ENCODE results near the gene HPSE2. TPM values are rescaled to one million over a fixed set of nuclear protein-coding genes. Genes with fewer than 3 reads are reported as not detected.

HPSE2 gene
- total RNA-seq, 1 experiment from 2014 or later = not detected

- Histone ChIP-seq H3K27ac (ENCODE audit: low read length) (no peak overlapping the region), H3K27me3 (ENCODE audit: control insufficient read depth, insufficient read depth, low read length) (peaks cover 55% of the 10 kb centered on the region), H3K4me3 (ENCODE audit: low read depth in 2 of 2, low read length in 2 of 2) (no peak overlapping the region), H3K36me3 (ENCODE audit: control insufficient read depth, insufficient read depth, low read length) (no peaks in the 10 kb centered on the region), H3K4me1 (ENCODE audit: control insufficient read depth, insufficient read depth, low read length) (no peaks in the 10 kb centered on the region; the same call in 1 of the 2 replicates), H3K9me3 (ENCODE audit: control insufficient read depth, insufficient read depth, low read depth, low read length) (no peaks in the 10 kb centered on the region)
- POLR2A ChIA-PET = no interaction called here
- no peak for TF ChIP-seq POLR2AphosphoS5 (IDR thresholded peaks at IDR 0.05; ENCODE audit: low read depth, low read length)
- no peak for TF ChIP-seq TCF7L2 (IDR thresholded peaks at IDR 0.05; ENCODE audit: low read depth, low read length)
- TF ChIP-seq, protein P1, sequence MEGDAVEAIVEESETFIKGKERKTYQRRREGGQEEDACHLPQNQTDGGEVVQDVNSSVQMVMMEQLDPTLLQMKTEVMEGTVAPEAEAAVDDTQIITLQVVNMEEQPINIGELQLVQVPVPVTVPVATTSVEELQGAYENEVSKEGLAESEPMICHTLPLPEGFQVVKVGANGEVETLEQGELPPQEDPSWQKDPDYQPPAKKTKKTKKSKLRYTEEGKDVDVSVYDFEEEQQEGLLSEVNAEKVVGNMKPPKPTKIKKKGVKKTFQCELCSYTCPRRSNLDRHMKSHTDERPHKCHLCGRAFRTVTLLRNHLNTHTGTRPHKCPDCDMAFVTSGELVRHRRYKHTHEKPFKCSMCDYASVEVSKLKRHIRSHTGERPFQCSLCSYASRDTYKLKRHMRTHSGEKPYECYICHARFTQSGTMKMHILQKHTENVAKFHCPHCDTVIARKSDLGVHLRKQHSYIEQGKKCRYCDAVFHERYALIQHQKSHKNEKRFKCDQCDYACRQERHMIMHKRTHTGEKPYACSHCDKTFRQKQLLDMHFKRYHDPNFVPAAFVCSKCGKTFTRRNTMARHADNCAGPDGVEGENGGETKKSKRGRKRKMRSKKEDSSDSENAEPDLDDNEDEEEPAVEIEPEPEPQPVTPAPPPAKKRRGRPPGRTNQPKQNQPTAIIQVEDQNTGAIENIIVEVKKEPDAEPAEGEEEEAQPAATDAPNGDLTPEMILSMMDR (IDR thresholded peaks at IDR 0.05) = no peak
- no TSS peak for BruUV-seq (replicated peaks)
- CTCF ChIA-PET = no interaction called here
- in situ Hi-C loops (cut with HindIII; ENCODE audit: low pct_unique_long_range_greater_than_20kb, low sequenced_read_pairs) (no loop called here), intact Hi-C loops (cut with micrococcal nuclease; ENCODE audit: unreplicated experiment) (loop anchor here (10.0 kb wide), 1 partner anchor 169 kb away; no protein-coding TSS in a partner anchor)
- no peak for ATAC-seq
- DNase-seq (ENCODE audit: low read depth, low spot score) = no peak
Measured at GRCh38 chr10:99234041-99234790, 1.4 kb downstream of the HPSE2 start.

DNA sequence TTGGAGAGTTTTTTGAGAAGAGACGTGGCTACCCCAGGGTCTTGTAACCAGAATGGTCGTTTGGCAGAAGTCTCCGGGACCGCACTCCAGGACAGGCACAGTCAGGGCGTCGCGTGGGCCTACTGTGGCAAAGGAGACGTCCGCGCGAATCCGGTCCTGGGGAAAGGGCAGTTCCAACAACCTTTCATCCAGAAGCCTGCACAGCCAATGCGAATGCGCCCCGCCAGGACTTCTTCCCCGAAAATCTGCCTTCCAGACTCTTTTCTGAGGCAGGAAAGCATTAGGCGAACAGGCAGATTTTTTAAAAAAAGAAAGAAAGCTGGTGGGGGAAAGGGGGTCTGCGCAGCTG lies 2.0 kb downstream of the HPSE2 start:
- in situ Hi-C loops (cut with HindIII; ENCODE audit: low pct_unique_long_range_greater_than_20kb, low sequenced_read_pairs) (no loop called here), intact Hi-C loops (cut with micrococcal nuclease; ENCODE audit: unreplicated experiment) (loop anchor here (10.0 kb wide), 1 partner anchor 169 kb away; no protein-coding TSS in a partner anchor)
- ATAC-seq (no peak), DNase-seq (ENCODE audit: low read depth, low spot score) (no peak)
- TF ChIP-seq, protein P1 (IDR thresholded peaks at IDR 0.05) = no peak
- no peak for TF ChIP-seq POLR2AphosphoS5 (IDR thresholded peaks at IDR 0.05; ENCODE audit: low read depth, low read length)
- TF ChIP-seq TCF7L2 (IDR thresholded peaks at IDR 0.05; ENCODE audit: low read depth, low read length) = no peak
- TF ChIP-seq SIN3A (IDR thresholded peaks at IDR 0.05; ENCODE audit: borderline replicate concordance, insufficient read depth, low read depth, low read length) = no peak
- TF ChIP-seq, protein P2, sequence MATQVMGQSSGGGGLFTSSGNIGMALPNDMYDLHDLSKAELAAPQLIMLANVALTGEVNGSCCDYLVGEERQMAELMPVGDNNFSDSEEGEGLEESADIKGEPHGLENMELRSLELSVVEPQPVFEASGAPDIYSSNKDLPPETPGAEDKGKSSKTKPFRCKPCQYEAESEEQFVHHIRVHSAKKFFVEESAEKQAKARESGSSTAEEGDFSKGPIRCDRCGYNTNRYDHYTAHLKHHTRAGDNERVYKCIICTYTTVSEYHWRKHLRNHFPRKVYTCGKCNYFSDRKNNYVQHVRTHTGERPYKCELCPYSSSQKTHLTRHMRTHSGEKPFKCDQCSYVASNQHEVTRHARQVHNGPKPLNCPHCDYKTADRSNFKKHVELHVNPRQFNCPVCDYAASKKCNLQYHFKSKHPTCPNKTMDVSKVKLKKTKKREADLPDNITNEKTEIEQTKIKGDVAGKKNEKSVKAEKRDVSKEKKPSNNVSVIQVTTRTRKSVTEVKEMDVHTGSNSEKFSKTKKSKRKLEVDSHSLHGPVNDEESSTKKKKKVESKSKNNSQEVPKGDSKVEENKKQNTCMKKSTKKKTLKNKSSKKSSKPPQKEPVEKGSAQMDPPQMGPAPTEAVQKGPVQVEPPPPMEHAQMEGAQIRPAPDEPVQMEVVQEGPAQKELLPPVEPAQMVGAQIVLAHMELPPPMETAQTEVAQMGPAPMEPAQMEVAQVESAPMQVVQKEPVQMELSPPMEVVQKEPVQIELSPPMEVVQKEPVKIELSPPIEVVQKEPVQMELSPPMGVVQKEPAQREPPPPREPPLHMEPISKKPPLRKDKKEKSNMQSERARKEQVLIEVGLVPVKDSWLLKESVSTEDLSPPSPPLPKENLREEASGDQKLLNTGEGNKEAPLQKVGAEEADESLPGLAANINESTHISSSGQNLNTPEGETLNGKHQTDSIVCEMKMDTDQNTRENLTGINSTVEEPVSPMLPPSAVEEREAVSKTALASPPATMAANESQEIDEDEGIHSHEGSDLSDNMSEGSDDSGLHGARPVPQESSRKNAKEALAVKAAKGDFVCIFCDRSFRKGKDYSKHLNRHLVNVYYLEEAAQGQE (IDR thresholded peaks at IDR 0.05; ENCODE audit: insufficient read depth in 1 of 2, low read depth in 2 of 2, low read length in 1 of 2) = no peak
- H3K9me3 ChIP-seq (ENCODE audit: control insufficient read depth, insufficient read depth, low read depth, low read length) = no peaks in the 10 kb centered on the region
- BruUV-seq (replicated peaks) = no TSS peak
- POLR2A ChIA-PET = no interaction called here
- H3K4me1 ChIP-seq (ENCODE audit: control insufficient read depth, insufficient read depth, low read length) = no peaks in the 10 kb centered on the region; the same call in 1 of the 2 replicates
- H3K4me3 ChIP-seq (ENCODE audit: low read depth in 2 of 2, low read length in 2 of 2) = no peak overlapping the region
- no peak overlapping the region for H3K27ac ChIP-seq (ENCODE audit: low read length)
- CTCF ChIA-PET = no interaction called here
- H3K27me3 ChIP-seq (ENCODE audit: control insufficient read depth, insufficient read depth, low read length) = peaks cover 59% of the 10 kb centered on the region
- no peaks in the 10 kb centered on the region for H3K36me3 ChIP-seq (ENCODE audit: control insufficient read depth, insufficient read depth, low read length)
